HG03280 (cell line): Measurements from ENCODE around the gene GRK4.

ENCODE experiments used
- ATAC-seq: cut with Tn5 transposase; IDR thresholded peaks from one replicate; pipeline ENCODE4 v1.9.1; 2021; ENCODE audit warnings: mild to moderate bottlenecking, moderate library complexity; ENCODE audit not compliant: unreplicated experiment

The GRK4 gene

GRCh38 chr4:3010998-3011397, 47.6 kb downstream of the GRK4 start:
- no peak for ATAC-seq

DNA sequence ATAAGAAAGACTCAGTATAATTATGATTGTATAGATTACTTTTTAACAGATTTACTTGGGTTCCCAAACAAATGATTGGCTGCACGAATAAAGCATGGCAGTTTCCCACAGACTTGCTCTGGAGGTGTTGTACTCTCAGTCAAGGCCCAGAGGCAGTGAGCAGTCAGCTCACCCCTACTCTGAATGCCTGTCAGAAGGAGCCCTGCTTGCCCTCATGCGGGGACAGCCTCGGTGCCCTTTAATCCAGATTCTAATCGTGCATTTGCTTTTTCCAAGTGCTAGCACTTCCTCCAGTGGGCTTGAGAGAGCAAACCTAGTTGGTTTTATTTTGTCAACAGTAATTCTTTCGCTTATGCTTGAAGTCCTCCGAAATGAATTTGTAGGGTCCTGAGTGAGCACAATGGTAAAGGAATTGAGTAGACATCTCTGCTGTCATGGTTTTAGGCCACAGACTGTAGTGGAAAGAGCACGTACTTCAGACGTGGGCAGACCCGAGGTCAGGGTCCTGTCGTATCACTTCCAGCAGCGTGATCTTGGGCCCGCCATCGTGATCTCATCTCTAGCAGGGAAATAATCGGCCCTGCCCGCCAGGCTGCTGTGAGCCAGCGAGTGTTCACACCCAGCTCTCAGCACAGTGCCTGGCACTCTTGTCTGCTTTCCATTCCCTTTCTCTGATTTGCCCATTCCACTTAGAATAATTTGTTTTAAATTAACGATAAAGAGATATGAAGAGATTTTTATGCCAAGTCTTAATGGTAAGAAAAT, 48.3 kb downstream of the GRK4 start:
- ATAC-seq, result no peak

- no peak for ATAC-seq
Observed at GRCh38 chr4:3013323-3013722, 50.0 kb downstream of the GRK4 start.

- ATAC-seq, result peak; percentile 72
Observed at GRCh38 chr4:3013839-3014350, 50.5 kb downstream of the GRK4 start.

DNA sequence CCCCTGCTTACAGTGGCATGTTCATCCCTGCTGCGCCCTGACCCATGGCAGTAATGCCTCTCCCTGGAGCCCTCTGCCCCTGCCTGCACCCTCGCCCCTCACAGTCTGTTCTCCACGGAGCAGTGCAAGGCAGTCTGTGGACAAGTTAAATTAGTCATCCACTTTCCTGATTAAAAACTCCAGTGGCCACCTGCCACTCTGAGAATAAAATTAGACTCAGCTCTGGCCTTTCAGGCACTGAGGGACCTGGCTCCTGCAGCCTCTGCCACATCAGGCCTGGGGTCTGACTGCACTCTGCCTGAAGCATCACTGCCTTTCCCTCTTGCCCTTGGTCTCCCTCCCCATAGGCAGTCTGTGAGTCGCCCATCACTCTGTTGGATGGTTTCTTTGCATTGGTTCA, 53.6 kb downstream of the GRK4 start:
- no peak for ATAC-seq

DNA sequence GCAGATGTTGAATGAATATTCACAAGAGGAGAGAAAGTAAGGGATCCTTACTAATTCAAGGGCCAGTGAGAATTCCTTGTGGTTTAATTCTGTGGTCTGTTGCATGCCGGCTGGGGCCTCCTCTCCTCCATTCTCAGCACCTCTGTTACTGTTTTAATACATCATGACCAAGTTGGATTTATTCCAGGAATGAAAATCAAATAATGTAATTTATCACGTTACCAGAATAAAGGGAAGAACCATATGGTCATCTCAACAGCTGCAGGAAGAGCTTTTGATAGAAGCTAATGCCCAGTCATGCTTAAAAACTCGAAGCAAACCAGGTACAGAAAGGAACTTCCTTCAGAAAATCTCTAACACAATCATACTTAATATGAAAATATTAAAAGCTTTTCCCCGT, 54.1 kb downstream of the GRK4 start:
- ATAC-seq, result no peak

- no peak for ATAC-seq
Observed at GRCh38 chr4:3019145-3019846, 55.9 kb downstream of the GRK4 start.

- ATAC-seq, result no peak
Observed at GRCh38 chr4:3021127-3021526, 57.8 kb downstream of the GRK4 start.

DNA sequence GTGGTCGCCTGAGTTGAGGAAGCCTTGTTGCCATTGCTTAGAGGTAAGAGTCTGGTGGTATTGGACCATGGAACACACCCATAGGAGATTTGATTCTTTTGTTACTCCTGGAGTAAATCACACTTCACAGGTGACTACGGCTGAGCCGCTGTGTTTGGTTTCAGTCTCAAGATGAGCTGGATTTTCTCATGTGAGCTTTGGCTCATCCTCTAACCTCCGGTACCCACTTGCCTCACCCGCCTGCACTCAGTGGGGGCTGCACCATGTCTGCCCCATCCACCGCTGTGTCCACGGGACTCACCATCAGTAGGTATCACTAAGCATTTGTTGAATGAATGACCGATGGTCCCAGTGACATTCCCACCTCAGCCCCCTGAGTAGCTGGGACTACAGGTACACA, 58.3 kb downstream of the GRK4 start:
- ATAC-seq, result no peak

- no peak for ATAC-seq
Observed at GRCh38 chr4:3022112-3022511, 58.7 kb downstream of the GRK4 start.

- no peak for ATAC-seq
Observed at GRCh38 chr4:3022651-3023050, 59.3 kb downstream of the GRK4 start.

GRCh38 chr4:3025881-3026280, 62.5 kb downstream of the GRK4 start:
- no peak for ATAC-seq

DNA sequence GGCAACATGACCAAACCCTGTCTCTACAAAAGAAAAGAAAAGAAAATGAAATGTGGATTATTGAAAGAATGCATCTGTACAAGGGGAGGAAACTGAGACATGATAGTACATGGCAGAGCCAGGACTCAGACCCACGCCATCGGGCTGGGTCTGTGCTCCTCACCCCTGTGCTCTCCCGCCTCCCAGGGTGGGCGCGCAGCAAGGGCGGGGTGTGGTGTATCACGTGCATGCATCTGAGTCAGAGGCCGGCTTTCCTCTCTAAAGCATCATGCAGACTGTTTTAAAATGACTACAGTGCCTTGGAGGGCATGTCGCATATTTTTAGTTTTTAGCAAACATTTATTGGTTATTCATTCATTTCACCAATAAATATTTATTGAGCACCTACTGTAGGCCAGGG, 63.2 kb downstream of the GRK4 start:
- no peak for ATAC-seq

DNA sequence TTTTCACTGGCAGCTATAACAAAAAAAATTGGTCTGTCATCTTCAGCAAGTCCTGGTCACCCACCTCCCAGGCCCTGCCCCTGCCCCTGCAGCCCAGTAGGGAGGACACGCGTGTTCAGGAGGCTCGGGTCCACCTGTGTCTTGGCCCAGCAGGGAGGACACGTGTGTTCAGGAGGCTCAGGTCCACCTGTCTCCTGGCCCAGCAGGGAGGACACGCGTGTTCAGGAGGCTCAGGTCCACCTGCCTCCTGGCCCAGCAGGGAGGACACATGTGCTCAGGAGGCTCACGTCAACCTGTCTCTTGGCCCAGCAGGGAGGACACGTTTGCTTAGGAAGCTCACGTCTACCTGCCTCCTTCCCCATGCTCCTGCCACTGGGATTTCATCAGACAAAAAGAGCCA, 66.1 kb downstream of the GRK4 start:
- no peak for ATAC-seq

GRCh38 chr4:3030566-3031356, 67.4 kb downstream of the GRK4 start:
- no peak for ATAC-seq

- ATAC-seq, result no peak
Observed at GRCh38 chr4:3031357-3032082, 68.1 kb downstream of the GRK4 start.

DNA sequence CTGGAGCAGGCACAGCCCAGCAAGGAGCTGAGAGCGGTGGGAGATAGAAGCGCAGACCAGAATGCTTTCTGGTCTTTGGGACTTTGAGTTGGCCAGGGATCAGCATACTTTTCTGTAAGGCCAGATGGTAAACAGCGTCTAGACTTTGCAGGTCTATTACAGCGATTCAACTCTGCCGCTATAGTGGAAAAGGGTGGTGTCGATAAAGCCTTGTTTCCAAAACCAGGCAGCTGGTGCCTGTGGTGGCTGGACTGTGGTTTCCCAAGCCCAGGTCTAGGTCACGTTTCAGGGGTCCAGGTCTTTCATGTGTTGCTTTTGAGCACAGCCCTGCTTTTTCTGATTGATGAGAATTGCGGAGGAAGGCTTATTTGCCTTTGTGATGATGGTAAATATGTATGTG, 70.9 kb downstream of the GRK4 start:
- ATAC-seq, result no peak

DNA sequence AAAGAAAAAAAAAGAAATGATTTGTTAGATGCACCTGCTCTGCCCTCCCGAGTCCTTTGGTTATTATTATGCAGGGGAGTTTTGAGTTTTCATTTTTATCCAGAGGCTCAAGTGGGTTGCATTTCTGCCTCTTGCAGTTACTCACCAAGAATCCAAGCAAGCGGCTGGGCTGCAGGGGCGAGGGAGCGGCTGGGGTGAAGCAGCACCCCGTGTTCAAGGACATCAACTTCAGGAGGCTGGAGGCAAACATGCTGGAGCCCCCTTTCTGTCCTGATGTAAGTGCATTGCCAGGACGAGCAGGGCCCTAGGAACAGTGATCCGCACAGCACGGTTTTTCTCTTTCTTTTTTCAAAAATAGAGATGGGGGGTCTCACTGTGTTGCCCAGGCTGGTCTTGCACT, 71.9 kb downstream of the GRK4 start:
- ATAC-seq, result no peak

DNA sequence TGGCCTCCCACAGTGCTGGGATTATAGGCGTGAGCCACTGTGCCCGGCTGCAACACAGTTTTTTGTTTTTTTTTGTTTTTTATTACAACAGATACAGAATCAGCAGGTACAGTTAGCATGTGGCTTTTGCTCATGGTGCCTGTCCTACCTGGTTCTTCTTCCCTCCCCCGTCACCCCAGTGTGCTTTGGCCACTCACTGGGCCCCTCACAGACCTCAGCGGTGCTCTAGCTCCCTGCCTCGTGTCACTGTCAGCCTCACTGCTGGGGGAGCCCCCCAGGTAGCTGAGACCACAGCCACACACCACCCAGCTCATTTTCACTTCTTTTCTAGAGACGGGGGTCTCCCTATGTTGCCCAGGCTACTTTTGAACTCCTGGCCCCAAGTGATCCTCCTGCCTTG, 72.3 kb downstream of the GRK4 start:
- ATAC-seq, result no peak

GRCh38 chr4:3036131-3036952, 73.0 kb downstream of the GRK4 start:
- no peak for ATAC-seq
